K562 (cell line): ENCODE data around the gene RERE. TPM values are rescaled to one million over a fixed set of nuclear protein-coding genes. Genes with fewer than 3 reads are reported as not detected.

Experiments used
- ATAC-seq: fragments of 200-7000 bp; cut with Tn5 transposase; 3 replicates; pipeline ENCODE4 v1.9.1; 2020; ENCODE audit warnings: moderate library complexity
- BruUV-seq: library from RNA; stranded (reverse); fragments of 400-500 nt; replicated peaks from 2 replicates; lab custom pipeline; 2021; lab: Mats Ljungman, UMichigan
- CTCF ChIA-PET: fragments of 300-600 bp; formaldehyde crosslinking; extraction: SDS; loops from one replicate; lab custom pipeline; 2021; ENCODE audit warnings: low intra/inter-chr PET ratio; lab: Yijun Ruan, JAX
- POLR2A ChIA-PET: fragments of 300-600, 350-650 bp; sonication (Branson Sonifier 250); formaldehyde crosslinking; extraction: SDS; loops from one replicate; lab custom pipeline; 2021; ENCODE audit warnings: antibody characterized with exemption, inconsistent platforms; lab: Yijun Ruan, JAX
- DNase-seq, 4 experiments: peaks; one replicate each; pipeline versions ENCODE4 v3.0.0 to v3.0.0-alpha.2; 2011 to 2018; ENCODE audit warnings: low spot score in 3 of 4, mixed read lengths in 3 of 4; ENCODE audit errors: extremely low read depth in 1 of 4
- FAIRE-seq: peaks from 2 replicates; lab custom pipeline; 2011; peaks lifted over from hg19 to GRCh38; lab: Jason Lieb, UNC
- H2AFZ ChIP-seq: 2 replicates; pipeline ENCODE4 v1.6.0; 2011; ENCODE audit warnings: low read depth, low read length, control low read depth, inconsistent platforms
- H3K27ac ChIP-seq: fragments of 200-600 bp; 3 replicates; pipeline ENCODE4 v1.8.0; 2011; ENCODE audit warnings: low read depth, mild to moderate bottlenecking, control low read depth, inconsistent platforms, low read length, moderate library complexity, mixed read lengths; ENCODE audit errors: extremely low read depth
- H3K27me3 ChIP-seq, 2 experiments: fragments of 300-600 bp in 1 of 2; 2 replicates in 1 of 2; 3 replicates in 1 of 2; pipeline versions ENCODE4 v1.6.0 to v1.8.0; 2011; ENCODE audit warnings: inconsistent platforms in 2 of 2, low read length in 2 of 2, mild to moderate bottlenecking in 1 of 2, mixed read lengths in 1 of 2, moderate library complexity in 1 of 2; ENCODE audit not compliant: control insufficient read depth in 2 of 2, insufficient read depth in 2 of 2
- H3K36me3 ChIP-seq: fragments of 300-600 bp; 3 replicates; pipeline ENCODE4 v1.8.0; 2011; ENCODE audit warnings: mild to moderate bottlenecking, low read length, inconsistent platforms; ENCODE audit not compliant: control insufficient read depth, insufficient read depth
- H3K4me1 ChIP-seq, 2 experiments: fragments of 200-600 bp in 1 of 2; replicated peaks in 1 of 2; 2 replicates in 1 of 2; 3 replicates in 1 of 2; pipeline versions ENCODE4 v1.5.1 to v1.8.0; 2011; ENCODE audit warnings: inconsistent platforms in 2 of 2, low read length in 2 of 2, mild to moderate bottlenecking in 1 of 2, mixed read lengths in 1 of 2, moderate library complexity in 1 of 2; ENCODE audit not compliant: control insufficient read depth in 2 of 2, insufficient read depth in 2 of 2
- H3K4me2 ChIP-seq: 2 replicates; pipeline ENCODE4 v1.6.1; 2011; ENCODE audit warnings: low read length, control low read depth, inconsistent platforms, mixed read lengths; ENCODE audit not compliant: insufficient read depth
- H3K4me3 ChIP-seq: fragments of 200-600 bp; sonication (generic), shearing (Covaris generic); 2 replicates; pipeline ENCODE4 v1.5.1; 2016; ENCODE audit warnings: control low read depth, inconsistent platforms
- H3K79me2 ChIP-seq: fragments of 200-600 bp; 3 replicates; pipeline ENCODE4 v1.8.0; 2011; ENCODE audit warnings: low read length, inconsistent platforms; ENCODE audit not compliant: control insufficient read depth, insufficient read depth
- H3K9ac ChIP-seq, 2 experiments: 2 replicates each; pipeline versions ENCODE4 v1.6.0 to v1.6.1; 2011; ENCODE audit warnings: low read depth in 2 of 2, low read length in 2 of 2, control low read depth in 1 of 2, inconsistent platforms in 1 of 2, mild to moderate bottlenecking in 1 of 2, mixed read lengths in 1 of 2; ENCODE audit not compliant: insufficient read depth in 1 of 2
- H3K9me1 ChIP-seq: one replicate; pipeline ENCODE4 v1.6.0; 2011; ENCODE audit warnings: inconsistent platforms, mild to moderate bottlenecking, low read length, moderate library complexity; ENCODE audit not compliant: control insufficient read depth, insufficient read depth
- H3K9me3 ChIP-seq: replicated peaks from 2 replicates; pipeline ENCODE4 v1.5.1; 2011; ENCODE audit warnings: low read depth, low read length, inconsistent platforms; ENCODE audit not compliant: control insufficient read depth, insufficient read depth
- H4K20me1 ChIP-seq: replicated peaks from 2 replicates; pipeline ENCODE4 v1.6.1; 2011; ENCODE audit warnings: low read length, inconsistent platforms, mixed read lengths; ENCODE audit not compliant: control insufficient read depth, insufficient read depth
- CBFB ChIP-seq: sonication (generic); formaldehyde crosslinking; IDR thresholded peaks from 2 replicates; pipeline ENCODE4 v1.4.0; 2020; ENCODE audit warnings: mild to moderate bottlenecking, missing genetic modification reagents
- EHMT2 ChIP-seq: fragments of 450-650 bp; IDR thresholded peaks from 2 replicates; pipeline ENCODE4 v1.6.1; 2018; ENCODE audit warnings: antibody characterized with exemption
- ESRRA ChIP-seq: fragments of 450-650 bp; IDR thresholded peaks from 2 replicates; pipeline ENCODE4 v1.6.1; 2014; ENCODE audit warnings: low read depth, mild to moderate bottlenecking, moderate library complexity, borderline replicate concordance
- HDAC1 ChIP-seq, 2 experiments: fragments of 450-650 bp; IDR thresholded peaks; 2 replicates each; pipeline ENCODE4 v1.6.1; 2016 to 2017; ENCODE audit warnings: inconsistent platforms in 1 of 2, mild to moderate bottlenecking in 1 of 2, moderate library complexity in 1 of 2
- ILK ChIP-seq: fragments of 450-650 bp; IDR thresholded peaks from 2 replicates; pipeline ENCODE4 v1.6.1; 2016; ENCODE audit warnings: missing genetic modification characterization, low read depth, mild to moderate bottlenecking, missing compliant biosample characterization, moderate library complexity, borderline replicate concordance
- NFYB ChIP-seq: IDR thresholded peaks from 2 replicates; pipeline ENCODE4 v1.6.1; 2011; ENCODE audit warnings: mild to moderate bottlenecking, moderate library complexity; ENCODE audit not compliant: insufficient read length; ENCODE audit errors: extremely low read depth
- NR4A1 ChIP-seq, 2 experiments: fragments of 250-450 bp in 1 of 2; fragments of 450-650 bp in 1 of 2; sonication (Bioruptor Pico) in 1 of 2; IDR thresholded peaks; 2 replicates each; pipeline versions ENCODE4 v1.4.0 to v1.6.1; 2016 to 2020; ENCODE audit warnings: mild to moderate bottlenecking in 2 of 2, missing compliant biosample characterization in 1 of 2, missing genetic modification characterization in 1 of 2, moderate library complexity in 1 of 2
- PTRF ChIP-seq: fragments of 450-650 bp; IDR thresholded peaks from 2 replicates; pipeline ENCODE4 v1.6.1; 2016; ENCODE audit warnings: mild to moderate bottlenecking, missing genetic modification characterization, missing compliant biosample characterization
- RNF2 ChIP-seq: sonication (generic); IDR thresholded peaks from 2 replicates; pipeline ENCODE4 v1.6.1; 2016
- SUPT5H ChIP-seq: fragments of 450-650 bp; IDR thresholded peaks from 2 replicates; pipeline ENCODE4 v1.6.1; 2016
- TEAD4 ChIP-seq, 2 experiments: sonication (generic) in 1 of 2; formaldehyde crosslinking in 1 of 2; IDR thresholded peaks; 2 replicates each; pipeline versions ENCODE4 v1.6.1 to v1.8.0; 2012 to 2022; ENCODE audit warnings: borderline replicate concordance in 1 of 2, inconsistent platforms in 1 of 2, low read length in 1 of 2, mild to moderate bottlenecking in 1 of 2, missing genetic modification reagents in 1 of 2
- TSC22D4 ChIP-seq: fragments of 450-650 bp; IDR thresholded peaks from 2 replicates; pipeline ENCODE4 v1.6.1; 2016; ENCODE audit warnings: missing genetic modification characterization, missing biosample characterization, control low read depth
- ZNF263 ChIP-seq: sonication (generic); formaldehyde crosslinking; IDR thresholded peaks from 2 replicates; pipeline ENCODE4 v1.8.0; 2022; ENCODE audit warnings: mild to moderate bottlenecking, missing genetic modification reagents, borderline replicate concordance
- WGBS: fragments of 100-300 bp; shearing (Covaris generic); methylation state at CpG from one replicate; pipeline ENCODE4 v1.1.6; 2016; ENCODE audit warnings: low coverage, mixed read lengths; ENCODE audit not compliant: insufficient coverage; ENCODE audit errors: missing lambda C conversion rate; 5-methylcytosine and 5-hydroxymethylcytosine counted together
- in situ Hi-C: fragments of 300-500 bp; cut with MboI; formaldehyde crosslinking; loops from 4 replicates; pipeline ENCODE4 v1.15.0; 2018; ENCODE audit warnings: inconsistent platforms, mixed read lengths
- intact Hi-C: fragments of 100-400 bp; cut with micrococcal nuclease; formaldehyde crosslinking; loops from 2 replicates; pipeline ENCODE4 v1.14.2; 2022
- polyA plus RNA-seq, 8 experiments: library from polyadenylated mRNA; depleted of rRNA in 4 of 8; stranded (reverse) in 5 of 8; unstranded in 3 of 8; fragments of >200 nt; fragmentation: Nextera tagmentation in 2 of 8; fragmentation: Illumina TruSeq in 1 of 8; extraction: Ambion mirVana in 2 of 8; extraction: Trizol in 1 of 8; gene quantifications; 2 replicates each; pipeline versions ENCODE4 v1.2.1 to v1.2.3, GENCODE V29; 2011 to 2014; ENCODE audit warnings: inconsistent platforms in 1 of 8, missing spikeins in 1 of 8
- total RNA-seq, 7 experiments: library from RNA; depleted of rRNA in 6 of 7; stranded (reverse); fragments of >200 nt in 6 of 7; fragmentation: Illumina TruSeq in 2 of 7; extraction: Trizol in 2 of 7; gene quantifications; 2 replicates each; pipeline versions ENCODE4 v1.2.1 to v1.2.3, GENCODE V29; 2011 to 2021; ENCODE audit warnings: low replicate concordance in 1 of 7
- TF ChIP-seq, protein P1 (sequence below): sonication (generic); formaldehyde crosslinking; IDR thresholded peaks from 2 replicates; pipeline ENCODE4 v1.8.0; 2022; ENCODE audit warnings: mild to moderate bottlenecking, missing genetic modification reagents
- TF ChIP-seq, protein P2 (sequence below): fragments of 250-450 bp; sonication (Bioruptor Pico); IDR thresholded peaks from 2 replicates; pipeline ENCODE4 v1.9.0; 2021; ENCODE audit warnings: mild to moderate bottlenecking

RERE gene
- total and polyA plus RNA-seq, 9 of the 15 experiments (the other 6 are each of a cell fraction or from before 2014, with no cell fraction given): 3.0 to 51.5 (median 13.4) TPM

GRCh38 chr1:8314346-8315280, 502.8 kb downstream of the RERE start (continued):
- TF ChIP-seq, protein P1, sequence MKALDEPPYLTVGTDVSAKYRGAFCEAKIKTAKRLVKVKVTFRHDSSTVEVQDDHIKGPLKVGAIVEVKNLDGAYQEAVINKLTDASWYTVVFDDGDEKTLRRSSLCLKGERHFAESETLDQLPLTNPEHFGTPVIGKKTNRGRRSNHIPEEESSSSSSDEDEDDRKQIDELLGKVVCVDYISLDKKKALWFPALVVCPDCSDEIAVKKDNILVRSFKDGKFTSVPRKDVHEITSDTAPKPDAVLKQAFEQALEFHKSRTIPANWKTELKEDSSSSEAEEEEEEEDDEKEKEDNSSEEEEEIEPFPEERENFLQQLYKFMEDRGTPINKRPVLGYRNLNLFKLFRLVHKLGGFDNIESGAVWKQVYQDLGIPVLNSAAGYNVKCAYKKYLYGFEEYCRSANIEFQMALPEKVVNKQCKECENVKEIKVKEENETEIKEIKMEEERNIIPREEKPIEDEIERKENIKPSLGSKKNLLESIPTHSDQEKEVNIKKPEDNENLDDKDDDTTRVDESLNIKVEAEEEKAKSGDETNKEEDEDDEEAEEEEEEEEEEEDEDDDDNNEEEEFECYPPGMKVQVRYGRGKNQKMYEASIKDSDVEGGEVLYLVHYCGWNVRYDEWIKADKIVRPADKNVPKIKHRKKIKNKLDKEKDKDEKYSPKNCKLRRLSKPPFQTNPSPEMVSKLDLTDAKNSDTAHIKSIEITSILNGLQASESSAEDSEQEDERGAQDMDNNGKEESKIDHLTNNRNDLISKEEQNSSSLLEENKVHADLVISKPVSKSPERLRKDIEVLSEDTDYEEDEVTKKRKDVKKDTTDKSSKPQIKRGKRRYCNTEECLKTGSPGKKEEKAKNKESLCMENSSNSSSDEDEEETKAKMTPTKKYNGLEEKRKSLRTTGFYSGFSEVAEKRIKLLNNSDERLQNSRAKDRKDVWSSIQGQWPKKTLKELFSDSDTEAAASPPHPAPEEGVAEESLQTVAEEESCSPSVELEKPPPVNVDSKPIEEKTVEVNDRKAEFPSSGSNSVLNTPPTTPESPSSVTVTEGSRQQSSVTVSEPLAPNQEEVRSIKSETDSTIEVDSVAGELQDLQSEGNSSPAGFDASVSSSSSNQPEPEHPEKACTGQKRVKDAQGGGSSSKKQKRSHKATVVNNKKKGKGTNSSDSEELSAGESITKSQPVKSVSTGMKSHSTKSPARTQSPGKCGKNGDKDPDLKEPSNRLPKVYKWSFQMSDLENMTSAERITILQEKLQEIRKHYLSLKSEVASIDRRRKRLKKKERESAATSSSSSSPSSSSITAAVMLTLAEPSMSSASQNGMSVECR (CRISPR knock-in tag): no peak
- peak; percentile 87 for TF ChIP-seq ZNF263

GRCh38 chr1:8313231-8313630, 504.2 kb downstream of the RERE start:
- H3K27me3 ChIP-seq: peaks cover 26 to 73% of the 10 kb centered on the region in 2 experiments
- peaks cover 0 to 18% of the 10 kb centered on the region in 2 experiments; a peak in 3 of 5 replicates for H3K4me1 ChIP-seq
- WGBS: 0% methylated on average over 6 of the region's 6 CpGs
- ChIA-PET CTCF (interaction anchor here (0.6 to 4.1 kb wide), 5 partner anchors 85 to 645 kb away, joined by 3 to 33 read pairs (median 23); no protein-coding TSS in a partner anchor), POLR2A (interaction anchor here (0.6 kb wide), 1 partner anchor 411 kb away, joined by 3 read pairs; no protein-coding TSS in a partner anchor)
- H3K79me2 ChIP-seq: no peaks in the 10 kb centered on the region
- H4K20me1 ChIP-seq: peaks cover 5% of the 10 kb centered on the region; the same call in 1 of the 2 replicates
- in situ Hi-C loops: loop anchor here (5.0 to 25.0 kb wide), 2 partner anchors 296 to 651 kb away; no protein-coding TSS in a partner anchor
- no peak overlapping the region for H2AFZ ChIP-seq
- DNase-seq: no peak
- intact Hi-C loops: loop anchor here (10.0 kb wide), 1 partner anchor 168 kb away; no protein-coding TSS in a partner anchor
- H3K9ac ChIP-seq: no peak overlapping the region
- no peak overlapping the region for H3K4me2 ChIP-seq
- H3K9me1 ChIP-seq: no peaks in the 10 kb centered on the region
- no peak for FAIRE-seq
- ATAC-seq: no peak
- no peak overlapping the region for H3K4me3 ChIP-seq
- no peak overlapping the region; the same call in 2 of the 3 replicates for H3K27ac ChIP-seq
- no peaks in the 10 kb centered on the region for H3K9me3 ChIP-seq
- BruUV-seq: no TSS peak
- no peaks in the 10 kb centered on the region for H3K36me3 ChIP-seq
- TF ChIP-seq HDAC1 (IDR thresholded peaks at IDR 0.05): no peak
- TF ChIP-seq TEAD4 (IDR thresholded peaks at IDR 0.05; ENCODE audit: low read length): no peak
- TF ChIP-seq TEAD4 (CRISPR knock-in tag; IDR thresholded peaks at IDR 0.05; ENCODE audit: borderline replicate concordance): no peak
- no peak for TF ChIP-seq ESRRA
- TF ChIP-seq SUPT5H: no peak
- no peak for TF ChIP-seq RNF2
- TF ChIP-seq PTRF (tag): no peak
- no peak for TF ChIP-seq TSC22D4 (tag)
- TF ChIP-seq, protein P2, sequence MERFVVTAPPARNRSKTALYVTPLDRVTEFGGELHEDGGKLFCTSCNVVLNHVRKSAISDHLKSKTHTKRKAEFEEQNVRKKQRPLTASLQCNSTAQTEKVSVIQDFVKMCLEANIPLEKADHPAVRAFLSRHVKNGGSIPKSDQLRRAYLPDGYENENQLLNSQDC (CRISPR knock-in tag): no peak
- no peak for TF ChIP-seq NR4A1 (CRISPR knock-in tag; IDR thresholded peaks at IDR 0.05)
- TF ChIP-seq NR4A1 (tag; IDR thresholded peaks at IDR 0.05): no peak
- no peak for TF ChIP-seq ILK (tag)
- TF ChIP-seq EHMT2: no peak
- no peak for TF ChIP-seq NFYB
- TF ChIP-seq CBFB (CRISPR knock-in tag): no peak
